Amniotic epithelial cell (primary cell): ENCODE data around the gene DDN.

ENCODE experiments used
- DNase-seq: peaks from one replicate; pipeline ENCODE4 v3.0.0-alpha.2; 2010; ENCODE audit warnings: low read depth

Gene DDN

GRCh38 chr12:48999371-49000131, at the start of gene DDN:
DDN (minus strand) TSS chr12:48999375; CDS start chr12:48999287, 88 bp downstream.
- no peak for DNase-seq

- no peak for DNase-seq
Observed at GRCh38 chr12:49048953-49049352, 49.8 kb upstream of the DDN start.

GRCh38 chr12:49046129-49046895, 47.1 kb upstream of the DDN start:
- no peak for DNase-seq

- DNase-seq: no peak
Observed at GRCh38 chr12:49044660-49045059, 45.5 kb upstream of the DDN start.

GRCh38 chr12:49043856-49044258, 44.7 kb upstream of the DDN start:
- peak; percentile 45 for DNase-seq

GRCh38 chr12:49043241-49043640, 44.1 kb upstream of the DDN start:
- no peak for DNase-seq

- no peak for DNase-seq
Observed at GRCh38 chr12:49041881-49042484, 42.8 kb upstream of the DDN start.

GRCh38 chr12:49041036-49041880, 42.1 kb upstream of the DDN start:
- DNase-seq: no peak

GRCh38 chr12:49040364-49040855, 41.2 kb upstream of the DDN start:
- no peak for DNase-seq

- no peak for DNase-seq
Observed at GRCh38 chr12:49039421-49040363, 40.5 kb upstream of the DDN start.

GRCh38 chr12:49038291-49038955, 39.2 kb upstream of the DDN start:
- DNase-seq: no peak

GRCh38 chr12:49037947-49038237, 38.7 kb upstream of the DDN start:
- DNase-seq: no peak

GRCh38 chr12:49037111-49037946, 38.2 kb upstream of the DDN start:
- no peak for DNase-seq

GRCh38 chr12:49036029-49036428, 36.9 kb upstream of the DDN start:
- no peak for DNase-seq

GRCh38 chr12:49034286-49034622, 35.1 kb upstream of the DDN start:
- no peak for DNase-seq

GRCh38 chr12:49033611-49034285, 34.6 kb upstream of the DDN start:
- DNase-seq: no peak

- no peak for DNase-seq
Observed at GRCh38 chr12:49032679-49033447, 33.7 kb upstream of the DDN start.

- DNase-seq: no peak
Observed at GRCh38 chr12:49032276-49032675, 33.1 kb upstream of the DDN start.
